HepG2 (cell line): ENCODE results near the gene C4B. TPM values are rescaled to one million over a fixed set of nuclear protein-coding genes. Genes with fewer than 3 reads are reported as not detected.

Source experiments
- AGO2 ChIP-seq: fragments of 200-400 bp; formaldehyde crosslinking; optimal IDR thresholded peaks from 2 replicates; pipeline ENCODE3; 2017; ENCODE audit warnings: mild to moderate bottlenecking, low read depth, low read length, moderate library complexity
- ATF7-NPFF ChIP-seq: sonication (generic); formaldehyde crosslinking; IDR thresholded peaks from 2 replicates; pipeline ENCODE4 v1.8.1; 2023; ENCODE audit warnings: mild to moderate bottlenecking, low read depth, missing genetic modification reagents, moderate library complexity
- CENPBD1 ChIP-seq: sonication (generic); formaldehyde crosslinking; IDR thresholded peaks from 2 replicates; pipeline ENCODE4 v1.8.0; 2022; ENCODE audit warnings: missing genetic modification reagents, low read depth, mild to moderate bottlenecking, borderline replicate concordance
- DR1 ChIP-seq: sonication (generic); formaldehyde crosslinking; IDR thresholded peaks from 2 replicates; pipeline ENCODE4 v1.8.0; 2021; ENCODE audit warnings: mild to moderate bottlenecking, missing genetic modification reagents, inconsistent platforms
- ELF4 ChIP-seq: sonication (generic); formaldehyde crosslinking; IDR thresholded peaks from 2 replicates; pipeline ENCODE4 v1.5.0; 2020; ENCODE audit warnings: missing genetic modification reagents, mild to moderate bottlenecking, moderate library complexity, borderline replicate concordance
- KAT2B ChIP-seq: fragments of 150-350 bp; IDR thresholded peaks from 2 replicates; pipeline ENCODE4 v1.6.1; 2014; ENCODE audit warnings: low read depth, low read length, borderline replicate concordance
- NRL ChIP-seq: sonication (generic); formaldehyde crosslinking; IDR thresholded peaks from 2 replicates; pipeline ENCODE4 v1.5.0; 2020; ENCODE audit warnings: missing genetic modification reagents, mild to moderate bottlenecking, moderate library complexity, borderline replicate concordance
- RELA ChIP-seq: sonication (generic); formaldehyde crosslinking; IDR thresholded peaks from 2 replicates; pipeline ENCODE4 v1.4.0; 2020; ENCODE audit warnings: missing genetic modification reagents
- SP2 ChIP-seq: sonication (generic); formaldehyde crosslinking; IDR thresholded peaks from 2 replicates; pipeline ENCODE4 v1.5.1; 2020; ENCODE audit warnings: mild to moderate bottlenecking, missing genetic modification reagents
- YY1 ChIP-seq: IDR thresholded peaks from 2 replicates; pipeline ENCODE4 v1.6.1; 2011; ENCODE audit warnings: low read length, low read depth, moderate library complexity, mild to moderate bottlenecking; ENCODE audit not compliant: insufficient read depth, insufficient replicate concordance
- ZBTB14 ChIP-seq: sonication (generic); formaldehyde crosslinking; IDR thresholded peaks from 2 replicates; pipeline ENCODE4 v1.4.0; 2020; ENCODE audit warnings: missing genetic modification reagents
- ZFP36L2 ChIP-seq: sonication (generic); formaldehyde crosslinking; IDR thresholded peaks from 2 replicates; pipeline ENCODE4 v1.4.0; 2020; ENCODE audit warnings: missing genetic modification reagents
- ZNF605 ChIP-seq: sonication (generic); formaldehyde crosslinking; IDR thresholded peaks from 2 replicates; pipeline ENCODE4 v1.8.0; 2022; ENCODE audit warnings: mild to moderate bottlenecking, missing genetic modification reagents
- ZSCAN12 ChIP-seq: sonication (generic); formaldehyde crosslinking; IDR thresholded peaks from 2 replicates; pipeline ENCODE4 v1.9.0; 2021; ENCODE audit warnings: mild to moderate bottlenecking, missing genetic modification reagents
- polyA plus RNA-seq, 8 experiments: library from polyadenylated mRNA; depleted of rRNA in 3 of 8; stranded (reverse) in 7 of 8; unstranded in 1 of 8; fragments of >200 nt; fragmentation: Illumina TruSeq in 4 of 8; extraction: Trizol in 4 of 8; gene quantifications; 2 replicates each; pipeline versions ENCODE4 v1.2.1 to v1.2.3, GENCODE V29; 2011 to 2016; ENCODE audit warnings: low read depth in 4 of 8, missing spikeins in 1 of 8, mixed read lengths in 1 of 8; ENCODE audit not compliant: insufficient read depth in 1 of 8
- total RNA-seq, 5 experiments: library from RNA; depleted of rRNA; stranded (reverse); fragments of >200 nt; fragmentation: Illumina TruSeq; extraction: Trizol; gene quantifications; 2 replicates each; pipeline ENCODE4 v1.2.3, GENCODE V29; 2016; ENCODE audit warnings: low read depth in 1 of 5
- TF ChIP-seq, protein P1 (sequence below): IDR thresholded peaks from 2 replicates; pipeline ENCODE4 v1.6.1; 2018; ENCODE audit warnings: missing genetic modification reagents
- TF ChIP-seq, protein P2 (sequence below): sonication (generic); formaldehyde crosslinking; IDR thresholded peaks from 2 replicates; pipeline ENCODE4 v1.4.0; 2020; ENCODE audit warnings: missing genetic modification reagents
- TF ChIP-seq, protein P3 (sequence below): sonication (generic); formaldehyde crosslinking; IDR thresholded peaks from 2 replicates; pipeline ENCODE4 v1.8.1; 2022; ENCODE audit warnings: low read depth, mild to moderate bottlenecking, missing genetic modification reagents

Gene C4B
- total and polyA plus RNA-seq, 2 of the 13 experiments (the other 11 are each of a cell fraction or from before 2014, with no cell fraction given) = 167 to 538 TPM

- peak; percentile 69 for TF ChIP-seq YY1
- TF ChIP-seq DR1 (CRISPR knock-in tag) = peak; percentile 40; the same call in 1 of the 2 replicates
- TF ChIP-seq, protein P1, sequence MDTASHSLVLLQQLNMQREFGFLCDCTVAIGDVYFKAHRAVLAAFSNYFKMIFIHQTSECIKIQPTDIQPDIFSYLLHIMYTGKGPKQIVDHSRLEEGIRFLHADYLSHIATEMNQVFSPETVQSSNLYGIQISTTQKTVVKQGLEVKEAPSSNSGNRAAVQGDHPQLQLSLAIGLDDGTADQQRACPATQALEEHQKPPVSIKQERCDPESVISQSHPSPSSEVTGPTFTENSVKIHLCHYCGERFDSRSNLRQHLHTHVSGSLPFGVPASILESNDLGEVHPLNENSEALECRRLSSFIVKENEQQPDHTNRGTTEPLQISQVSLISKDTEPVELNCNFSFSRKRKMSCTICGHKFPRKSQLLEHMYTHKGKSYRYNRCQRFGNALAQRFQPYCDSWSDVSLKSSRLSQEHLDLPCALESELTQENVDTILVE (CRISPR knock-in tag) = peak; percentile 97
- peak; percentile 86 for TF ChIP-seq NRL (CRISPR knock-in tag)
- peak; percentile 81 for TF ChIP-seq SP2
- TF ChIP-seq ZNF605 (CRISPR knock-in tag) = peak; percentile 25; the same call in 1 of the 2 replicates
- TF ChIP-seq ZSCAN12 = no peak
- no peak for TF ChIP-seq ZFP36L2
- peak; percentile 68 for TF ChIP-seq ZBTB14 (CRISPR knock-in tag)
- TF ChIP-seq, protein P2, sequence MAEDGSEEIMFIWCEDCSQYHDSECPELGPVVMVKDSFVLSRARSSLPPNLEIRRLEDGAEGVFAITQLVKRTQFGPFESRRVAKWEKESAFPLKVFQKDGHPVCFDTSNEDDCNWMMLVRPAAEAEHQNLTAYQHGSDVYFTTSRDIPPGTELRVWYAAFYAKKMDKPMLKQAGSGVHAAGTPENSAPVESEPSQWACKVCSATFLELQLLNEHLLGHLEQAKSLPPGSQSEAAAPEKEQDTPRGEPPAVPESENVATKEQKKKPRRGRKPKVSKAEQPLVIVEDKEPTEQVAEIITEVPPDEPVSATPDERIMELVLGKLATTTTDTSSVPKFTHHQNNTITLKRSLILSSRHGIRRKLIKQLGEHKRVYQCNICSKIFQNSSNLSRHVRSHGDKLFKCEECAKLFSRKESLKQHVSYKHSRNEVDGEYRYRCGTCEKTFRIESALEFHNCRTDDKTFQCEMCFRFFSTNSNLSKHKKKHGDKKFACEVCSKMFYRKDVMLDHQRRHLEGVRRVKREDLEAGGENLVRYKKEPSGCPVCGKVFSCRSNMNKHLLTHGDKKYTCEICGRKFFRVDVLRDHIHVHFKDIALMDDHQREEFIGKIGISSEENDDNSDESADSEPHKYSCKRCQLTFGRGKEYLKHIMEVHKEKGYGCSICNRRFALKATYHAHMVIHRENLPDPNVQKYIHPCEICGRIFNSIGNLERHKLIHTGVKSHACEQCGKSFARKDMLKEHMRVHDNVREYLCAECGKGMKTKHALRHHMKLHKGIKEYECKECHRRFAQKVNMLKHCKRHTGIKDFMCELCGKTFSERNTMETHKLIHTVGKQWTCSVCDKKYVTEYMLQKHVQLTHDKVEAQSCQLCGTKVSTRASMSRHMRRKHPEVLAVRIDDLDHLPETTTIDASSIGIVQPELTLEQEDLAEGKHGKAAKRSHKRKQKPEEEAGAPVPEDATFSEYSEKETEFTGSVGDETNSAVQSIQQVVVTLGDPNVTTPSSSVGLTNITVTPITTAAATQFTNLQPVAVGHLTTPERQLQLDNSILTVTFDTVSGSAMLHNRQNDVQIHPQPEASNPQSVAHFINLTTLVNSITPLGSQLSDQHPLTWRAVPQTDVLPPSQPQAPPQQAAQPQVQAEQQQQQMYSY (CRISPR knock-in tag) = no peak
- TF ChIP-seq RELA (CRISPR knock-in tag) = peak; percentile 13
- TF ChIP-seq, protein P3, sequence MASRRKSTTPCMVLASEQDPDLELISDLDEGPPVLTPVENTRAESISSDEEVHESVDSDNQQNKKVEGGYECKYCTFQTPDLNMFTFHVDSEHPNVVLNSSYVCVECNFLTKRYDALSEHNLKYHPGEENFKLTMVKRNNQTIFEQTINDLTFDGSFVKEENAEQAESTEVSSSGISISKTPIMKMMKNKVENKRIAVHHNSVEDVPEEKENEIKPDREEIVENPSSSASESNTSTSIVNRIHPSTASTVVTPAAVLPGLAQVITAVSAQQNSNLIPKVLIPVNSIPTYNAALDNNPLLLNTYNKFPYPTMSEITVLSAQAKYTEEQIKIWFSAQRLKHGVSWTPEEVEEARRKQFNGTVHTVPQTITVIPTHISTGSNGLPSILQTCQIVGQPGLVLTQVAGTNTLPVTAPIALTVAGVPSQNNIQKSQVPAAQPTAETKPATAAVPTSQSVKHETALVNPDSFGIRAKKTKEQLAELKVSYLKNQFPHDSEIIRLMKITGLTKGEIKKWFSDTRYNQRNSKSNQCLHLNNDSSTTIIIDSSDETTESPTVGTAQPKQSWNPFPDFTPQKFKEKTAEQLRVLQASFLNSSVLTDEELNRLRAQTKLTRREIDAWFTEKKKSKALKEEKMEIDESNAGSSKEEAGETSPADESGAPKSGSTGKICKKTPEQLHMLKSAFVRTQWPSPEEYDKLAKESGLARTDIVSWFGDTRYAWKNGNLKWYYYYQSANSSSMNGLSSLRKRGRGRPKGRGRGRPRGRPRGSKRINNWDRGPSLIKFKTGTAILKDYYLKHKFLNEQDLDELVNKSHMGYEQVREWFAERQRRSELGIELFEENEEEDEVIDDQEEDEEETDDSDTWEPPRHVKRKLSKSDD (CRISPR knock-in tag) = peak; percentile 100
- peak; percentile 88 for TF ChIP-seq ATF7-NPFF (CRISPR knock-in tag)
- TF ChIP-seq KAT2B = no peak
- peak; percentile 95 for TF ChIP-seq AGO2
- TF ChIP-seq CENPBD1 (CRISPR knock-in tag) = 0 out of 2 replicates have a peak, but pooled peaks have one; percentile 32
- peak; percentile 48; the same call in 1 of the 2 replicates for TF ChIP-seq ELF4 (CRISPR knock-in tag)
Measured at GRCh38 chr6:31971993-31972708, 42.4 kb upstream of the C4B start, which contains the start of gene DXO (continued).
